Measurements from ENCODE around the gene ZNF823.
"Not testable (repeated sequence)": the region's sequence is repeated elsewhere in the genome, so short reads cannot be mapped to it uniquely, and the experiment has no call there.

Gene ZNF823

GRCh38 chr19:11676661-11677600 is 61.8 kb downstream of the ZNF823 start:
- not testable (repeated sequence) for DNase-seq

- DNase-seq = no peak
These were observed 63.2 kb downstream of the ZNF823 start for GRCh38 chr19:11675569-11675968.

- no peak for DNase-seq
These were observed 64.7 kb downstream of the ZNF823 start for GRCh38 chr19:11674067-11674492.

GRCh38 chr19:11673608-11674041 is 65.1 kb downstream of the ZNF823 start:
- DNase-seq = peak; percentile 44
